ENCODE data around the gene PPP1R12A.
"Not testable (repeated sequence)": the region's sequence is repeated elsewhere in the genome, so short reads cannot be mapped to it uniquely, and the experiment has no call there.

The PPP1R12A gene

DNA sequence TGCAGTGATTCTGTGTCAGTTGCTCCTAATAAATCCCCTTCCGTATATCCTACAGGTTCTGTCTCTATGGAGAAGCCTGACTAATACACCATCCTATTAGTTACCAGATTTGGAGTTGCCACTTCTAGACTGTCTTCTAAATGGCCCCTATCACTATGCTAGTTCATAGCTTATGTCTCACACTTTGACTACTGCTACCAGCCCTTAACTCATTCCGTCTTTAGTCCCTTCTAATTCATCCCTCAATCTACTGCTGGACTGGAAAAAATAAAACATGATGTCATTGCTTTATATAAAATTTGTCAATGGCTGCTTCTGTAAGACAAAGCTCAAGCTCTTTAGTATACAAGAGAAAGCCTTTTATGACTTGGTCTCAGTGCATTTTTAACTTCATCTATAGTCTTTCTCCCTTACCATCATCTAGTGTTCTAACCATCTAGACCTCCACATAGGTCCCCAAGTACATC lies 99.5 kb downstream of the PPP1R12A start:
- DNase-seq: no peak

DNA sequence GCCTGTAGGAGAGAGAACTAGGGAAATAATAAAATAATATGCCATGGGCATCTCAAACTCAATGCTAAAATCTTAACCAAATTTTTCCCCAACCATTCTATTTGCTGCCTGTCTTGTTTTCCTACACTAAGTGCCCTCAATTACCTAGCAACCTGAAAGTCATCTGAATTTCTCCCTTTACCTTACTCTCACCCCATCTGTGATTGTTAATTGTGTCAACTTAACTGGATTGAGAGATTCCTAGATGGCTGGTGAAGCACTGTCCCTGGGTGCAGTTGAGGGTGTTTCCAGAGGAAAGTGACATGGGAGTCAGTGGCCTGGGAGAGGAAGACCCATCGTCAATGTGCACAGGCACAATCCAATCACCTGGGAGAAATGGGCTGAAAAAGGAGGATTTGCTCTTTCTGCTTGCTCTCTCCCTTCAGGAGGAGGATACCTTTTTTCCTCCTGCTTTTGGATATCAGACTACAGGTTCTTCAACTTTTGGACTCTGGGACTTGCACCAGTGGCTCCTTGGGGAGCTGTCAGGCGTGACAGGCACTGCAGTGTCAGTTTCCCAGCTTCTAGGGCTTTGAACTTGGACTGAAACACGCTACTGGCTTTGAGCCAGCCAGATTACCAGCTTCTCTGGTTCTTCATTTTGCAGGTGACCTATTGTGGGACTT lies 100.1 kb downstream of the PPP1R12A start:
- DNase-seq: peak; percentile 52

GRCh38 chr12:79830440-79830839 lies 104.5 kb downstream of the PPP1R12A start:
- DNase-seq: no peak

- DNase-seq: no peak
Observed at GRCh38 chr12:79828924-79829323, 106.0 kb downstream of the PPP1R12A start.

DNA sequence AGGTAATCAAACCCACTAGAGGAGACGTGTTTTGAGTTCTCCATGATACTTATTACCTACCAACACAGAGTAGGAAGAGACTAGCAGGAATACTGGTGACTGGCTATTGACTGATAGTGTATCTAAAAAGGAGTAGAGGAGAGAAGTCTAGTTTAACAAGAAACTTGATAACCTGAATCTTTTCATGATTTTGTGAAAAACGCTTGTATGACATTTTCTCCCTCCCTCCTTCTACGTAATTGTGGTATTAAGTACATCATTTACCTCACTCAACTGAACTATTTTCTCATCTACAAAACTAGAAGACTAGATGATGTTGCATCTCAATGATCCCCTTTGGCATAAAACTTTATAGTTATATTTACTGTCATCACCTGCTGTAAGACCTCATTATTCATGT lies 107.4 kb downstream of the PPP1R12A start:
- no peak for DNase-seq

DNA sequence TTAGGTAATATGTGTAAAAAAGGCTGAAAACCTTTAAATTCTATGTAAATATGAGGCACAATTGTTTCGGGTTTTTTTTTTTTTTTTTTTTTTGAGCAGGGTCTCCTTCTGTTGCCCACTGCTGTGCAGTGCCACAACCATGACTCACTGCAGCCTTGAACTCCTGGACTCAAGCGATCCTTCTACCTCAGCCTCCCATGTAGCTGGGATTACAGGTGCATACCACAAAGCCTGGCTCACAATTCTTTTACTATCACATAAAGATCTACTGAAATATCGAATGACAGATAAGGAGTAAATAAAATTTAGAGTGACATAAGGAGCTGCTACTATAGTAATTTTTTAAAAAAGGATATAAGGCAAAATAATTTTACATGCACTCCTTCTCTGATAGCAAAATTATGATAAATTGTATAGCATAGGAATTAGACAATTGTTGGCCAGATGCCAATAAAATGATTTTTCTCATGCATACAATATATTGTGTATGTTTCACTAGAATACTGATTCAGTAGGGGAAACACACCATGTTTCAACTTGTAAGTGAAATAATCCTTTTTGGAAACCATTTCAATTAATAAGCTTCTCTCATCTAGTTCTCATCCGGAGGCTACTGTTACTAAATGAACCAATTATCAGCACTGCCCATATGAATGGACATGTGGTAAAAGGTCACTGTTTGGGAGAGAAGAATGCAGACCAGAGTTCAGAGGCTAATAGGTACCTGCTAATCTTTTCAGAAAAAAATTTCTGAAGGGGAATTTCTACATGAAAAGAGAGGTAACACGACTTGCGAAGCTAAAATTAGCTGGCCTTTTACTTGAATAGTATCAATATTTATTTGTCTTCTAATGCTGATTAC lies 108.4 kb downstream of the PPP1R12A start:
- DNase-seq: no peak

- DNase-seq: no peak
Observed at GRCh38 chr12:79822475-79822874, 112.4 kb downstream of the PPP1R12A start.

GRCh38 chr12:79818856-79819255 lies 116.0 kb downstream of the PPP1R12A start:
- DNase-seq: no peak

DNA sequence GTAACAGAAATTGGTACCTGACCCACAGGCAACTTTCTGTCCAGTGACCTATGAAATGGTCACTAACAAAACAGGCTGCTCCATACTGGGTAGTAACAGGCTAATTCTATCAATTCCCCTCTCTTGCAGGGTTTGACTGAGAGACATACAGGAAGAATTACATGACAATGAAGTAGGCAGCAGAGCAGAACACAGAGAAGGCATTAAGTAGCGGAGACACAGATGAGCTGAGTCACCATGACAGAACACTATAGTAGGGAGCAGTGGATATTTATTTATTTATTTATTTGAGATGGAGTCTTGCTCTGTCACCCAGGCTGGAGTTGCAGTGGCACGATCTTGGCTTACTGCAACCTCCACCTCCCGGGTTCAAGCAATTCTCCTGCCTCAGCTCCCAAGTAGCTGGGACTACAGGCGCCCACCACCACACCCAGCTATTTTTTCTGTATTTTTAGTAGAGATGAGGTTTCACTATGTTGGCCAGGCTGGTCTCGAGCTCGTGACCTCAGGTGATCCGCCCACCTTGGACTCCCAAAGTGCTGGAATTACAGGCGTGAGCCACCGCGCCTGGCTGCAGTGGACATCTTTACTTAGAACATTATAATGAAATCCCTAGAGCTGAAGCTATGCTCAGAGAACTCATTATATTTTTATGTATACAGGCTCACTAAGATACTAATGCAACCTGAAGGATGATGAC lies 150.4 kb downstream of the PPP1R12A start:
- DNase-seq: not testable (repeated sequence)

- no peak for DNase-seq
Observed at GRCh38 chr12:79782172-79782900, 152.6 kb downstream of the PPP1R12A start.

- no peak for DNase-seq
Observed at GRCh38 chr12:79778802-79779448, 156.0 kb downstream of the PPP1R12A start.

DNA sequence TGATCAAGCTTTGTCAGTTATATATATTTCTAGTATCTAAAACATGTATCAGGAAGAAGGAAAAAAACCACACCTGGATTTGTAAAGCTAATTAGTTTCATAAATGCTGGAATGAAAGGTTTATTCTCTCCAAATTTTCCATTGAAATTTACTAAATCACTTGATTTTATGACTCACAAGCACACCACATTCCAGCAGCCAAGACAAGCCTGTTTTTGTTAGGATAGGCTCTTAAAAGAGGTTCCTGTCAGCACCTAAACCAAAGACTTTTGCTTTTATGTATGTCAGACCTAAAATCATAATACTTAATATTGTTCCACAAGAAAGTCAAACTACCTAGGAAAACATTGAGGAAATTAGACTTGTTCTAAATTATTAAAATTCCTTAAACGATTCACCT lies 158.8 kb downstream of the PPP1R12A start:
- no peak for DNase-seq

- DNase-seq: no peak
Observed at GRCh38 chr12:79775355-79776027, 159.4 kb downstream of the PPP1R12A start.

- DNase-seq: no peak
Observed at GRCh38 chr12:79773896-79774295, 161.0 kb downstream of the PPP1R12A start.

DNA sequence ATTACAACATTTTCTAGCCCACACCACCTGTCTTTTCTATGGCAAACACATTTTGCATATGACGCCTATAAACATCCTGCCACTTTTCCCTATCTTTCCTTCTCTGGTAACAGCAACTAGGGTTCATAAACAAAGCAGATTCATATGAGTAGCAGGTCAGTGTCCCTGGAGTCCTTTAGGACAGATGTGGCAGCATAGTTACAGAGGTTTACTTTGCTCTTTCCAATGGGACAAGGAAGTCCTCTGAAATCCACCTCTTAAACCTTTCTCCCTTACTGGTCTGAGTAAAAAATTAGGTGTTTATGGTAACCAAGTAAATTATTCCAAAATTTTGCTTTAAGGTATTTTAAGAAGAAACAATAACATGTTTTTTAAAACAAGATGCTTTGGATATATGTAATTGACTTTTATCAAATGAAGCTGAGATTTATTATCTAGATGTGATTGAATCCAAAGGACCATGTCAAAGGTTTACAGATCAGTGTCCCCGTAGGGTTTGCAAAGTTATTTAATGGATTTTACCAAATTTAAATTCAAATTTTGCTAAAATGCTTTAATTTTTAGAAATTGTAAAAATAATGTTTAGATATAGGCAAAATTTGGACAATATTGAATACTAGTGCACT lies 164.9 kb downstream of the PPP1R12A start:
- DNase-seq: no peak

GRCh38 chr12:79769189-79769859 lies 165.6 kb downstream of the PPP1R12A start:
- no peak for DNase-seq

DNA sequence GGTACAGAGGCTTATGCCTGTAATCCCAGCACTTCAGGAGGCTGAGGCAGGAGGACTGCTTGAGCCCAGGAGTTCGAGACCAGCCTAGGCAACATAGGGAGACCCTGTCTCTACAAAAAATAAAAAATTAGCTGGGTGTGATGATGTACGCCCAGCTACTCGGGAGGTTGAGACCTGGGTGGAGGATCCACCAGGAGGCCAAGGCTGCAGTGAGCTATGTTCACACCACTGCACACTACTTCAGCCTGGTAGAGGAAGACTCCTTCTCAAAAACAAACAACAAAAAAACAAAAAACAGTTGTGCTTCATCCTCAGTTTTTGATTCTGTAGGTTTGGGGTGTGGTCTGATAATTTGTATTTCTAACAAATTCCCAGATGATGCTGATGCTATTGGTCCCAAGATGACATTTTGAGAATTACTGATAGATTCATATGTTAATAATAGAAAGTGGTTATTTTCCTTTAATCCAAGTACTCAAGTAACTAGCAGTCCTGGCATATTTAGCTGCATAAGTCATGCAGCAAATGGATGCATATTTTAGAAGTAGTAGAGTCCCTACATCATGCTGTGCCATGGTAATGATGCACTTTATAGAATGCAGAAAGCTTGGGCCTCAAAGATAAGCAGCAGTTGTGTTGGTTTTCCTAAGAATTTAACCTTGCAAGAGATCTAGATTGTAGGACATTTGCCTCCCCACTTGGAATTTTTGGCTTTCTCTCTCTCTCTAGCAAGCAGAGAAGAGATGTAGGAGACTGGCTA lies 168.0 kb downstream of the PPP1R12A start:
- no peak for DNase-seq

DNA sequence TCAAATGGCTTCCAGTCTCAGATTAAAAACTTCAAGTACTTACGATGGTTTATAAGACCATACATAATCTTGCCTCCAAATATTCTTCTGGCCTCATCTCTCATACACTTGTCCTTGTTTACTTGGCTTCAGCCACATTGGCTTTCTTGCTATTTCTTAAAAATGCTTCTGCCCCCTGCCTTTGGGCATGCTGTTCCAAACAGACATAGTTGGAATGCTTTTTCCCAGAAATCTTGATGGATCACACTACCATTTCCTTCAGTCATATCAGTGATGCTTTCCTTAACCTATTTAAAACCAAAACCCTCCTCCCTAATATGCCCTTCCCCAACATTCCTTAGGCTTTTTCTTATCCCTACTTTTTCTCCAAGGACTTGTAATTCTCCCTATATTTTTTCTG lies 169.7 kb downstream of the PPP1R12A start:
- no peak for DNase-seq

DNA sequence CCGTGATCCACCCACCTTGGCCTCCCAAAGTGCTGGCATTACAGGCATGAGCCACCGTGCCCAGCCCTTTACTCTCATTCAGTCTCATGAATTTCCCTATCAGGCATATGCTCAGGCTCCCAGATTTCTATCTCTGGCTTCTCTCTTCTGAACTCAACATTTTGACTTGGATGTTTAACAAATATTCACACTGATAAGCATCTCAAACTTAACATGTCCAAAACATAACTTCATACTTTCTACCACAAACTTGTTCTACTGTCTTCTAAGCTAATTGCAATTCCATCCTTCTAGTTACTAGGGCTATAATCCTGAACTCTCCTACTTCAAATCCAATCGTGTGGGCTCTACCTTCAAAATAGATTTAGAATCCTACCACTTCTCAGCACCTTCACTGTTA lies 170.3 kb downstream of the PPP1R12A start:
- DNase-seq: no peak

Measured in NCI-H510A (cell line).